Nephron progenitor cell (in vitro differentiated cells): ENCODE measurements around the gene ZBTB46.
"Not testable (repeated sequence)": the region's sequence is repeated elsewhere in the genome, so short reads cannot be mapped to it uniquely, and the experiment has no call there.

ENCODE experiments used
- DNase-seq: peaks from one replicate; pipeline ENCODE4 v3.0.0; 2021
- H3K27ac Mint-ChIP-seq: 2 replicates; pipeline ENCODE4 v1.8.0; 2021; ENCODE audit warnings: mild to moderate bottlenecking, moderate library complexity, mixed read lengths
- H3K27me3 Mint-ChIP-seq: 2 replicates; pipeline ENCODE4 v1.8.0; 2021; ENCODE audit warnings: mild to moderate bottlenecking, low read depth, mixed read lengths; ENCODE audit not compliant: poor library complexity
- H3K36me3 Mint-ChIP-seq: 2 replicates; pipeline ENCODE4 v1.8.0; 2021; ENCODE audit warnings: low read depth, mixed read lengths
- H3K4me1 Mint-ChIP-seq: 2 replicates; pipeline ENCODE4 v1.8.0; 2021; ENCODE audit warnings: mixed read lengths
- H3K4me3 Mint-ChIP-seq: 2 replicates; pipeline ENCODE4 v1.8.0; 2021; ENCODE audit warnings: mild to moderate bottlenecking, moderate library complexity, mixed read lengths
- H3K9me3 Mint-ChIP-seq: 2 replicates; pipeline ENCODE4 v1.8.0; 2021; ENCODE audit warnings: mild to moderate bottlenecking, moderate library complexity, mixed read lengths
- TF ChIP-seq, protein P1 (sequence below): fragments of 200-600 bp; sonication (generic); IDR thresholded peaks from 2 replicates; pipeline ENCODE4 v1.5.0; 2021; ENCODE audit warnings: antibody characterized with exemption

ZBTB46 gene

DNA sequence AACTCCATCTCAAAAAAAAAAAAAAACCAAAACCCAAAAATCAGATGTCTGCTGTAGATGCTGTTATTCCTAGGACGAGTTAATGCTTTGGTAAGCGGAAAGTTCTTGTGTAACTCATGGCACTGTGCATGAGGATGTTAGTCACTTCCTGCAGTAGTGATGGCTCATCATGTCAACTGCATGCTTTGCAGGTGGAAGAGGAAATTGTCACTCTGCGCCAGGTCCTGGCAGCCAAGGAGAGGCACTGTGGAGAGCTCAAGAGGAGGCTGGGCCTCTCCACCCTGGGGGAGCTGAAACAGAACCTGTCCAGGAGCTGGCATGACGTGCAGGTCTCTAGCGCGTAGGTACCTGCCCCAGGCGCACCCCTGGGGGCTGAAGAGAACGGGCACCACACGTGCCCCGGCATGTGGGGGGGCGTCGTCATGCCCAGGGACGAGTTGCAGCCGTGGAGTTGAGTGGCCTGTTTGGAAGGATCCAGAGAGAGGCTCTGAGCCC lies 42.5 kb upstream of the ZBTB46 start:
- H3K27me3 Mint-ChIP-seq, result no peaks in the 10 kb centered on the region
- no peak overlapping the region for H3K4me3 Mint-ChIP-seq
- peaks cover 56% of the 10 kb centered on the region for H3K36me3 Mint-ChIP-seq
- DNase-seq, result no peak
- H3K9me3 Mint-ChIP-seq, result no peaks in the 10 kb centered on the region
- H3K4me1 Mint-ChIP-seq, result no peaks in the 10 kb centered on the region
- peak overlapping the region; percentile 66 for H3K27ac Mint-ChIP-seq
- TF ChIP-seq, protein P1, sequence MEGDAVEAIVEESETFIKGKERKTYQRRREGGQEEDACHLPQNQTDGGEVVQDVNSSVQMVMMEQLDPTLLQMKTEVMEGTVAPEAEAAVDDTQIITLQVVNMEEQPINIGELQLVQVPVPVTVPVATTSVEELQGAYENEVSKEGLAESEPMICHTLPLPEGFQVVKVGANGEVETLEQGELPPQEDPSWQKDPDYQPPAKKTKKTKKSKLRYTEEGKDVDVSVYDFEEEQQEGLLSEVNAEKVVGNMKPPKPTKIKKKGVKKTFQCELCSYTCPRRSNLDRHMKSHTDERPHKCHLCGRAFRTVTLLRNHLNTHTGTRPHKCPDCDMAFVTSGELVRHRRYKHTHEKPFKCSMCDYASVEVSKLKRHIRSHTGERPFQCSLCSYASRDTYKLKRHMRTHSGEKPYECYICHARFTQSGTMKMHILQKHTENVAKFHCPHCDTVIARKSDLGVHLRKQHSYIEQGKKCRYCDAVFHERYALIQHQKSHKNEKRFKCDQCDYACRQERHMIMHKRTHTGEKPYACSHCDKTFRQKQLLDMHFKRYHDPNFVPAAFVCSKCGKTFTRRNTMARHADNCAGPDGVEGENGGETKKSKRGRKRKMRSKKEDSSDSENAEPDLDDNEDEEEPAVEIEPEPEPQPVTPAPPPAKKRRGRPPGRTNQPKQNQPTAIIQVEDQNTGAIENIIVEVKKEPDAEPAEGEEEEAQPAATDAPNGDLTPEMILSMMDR, result no peak

DNA sequence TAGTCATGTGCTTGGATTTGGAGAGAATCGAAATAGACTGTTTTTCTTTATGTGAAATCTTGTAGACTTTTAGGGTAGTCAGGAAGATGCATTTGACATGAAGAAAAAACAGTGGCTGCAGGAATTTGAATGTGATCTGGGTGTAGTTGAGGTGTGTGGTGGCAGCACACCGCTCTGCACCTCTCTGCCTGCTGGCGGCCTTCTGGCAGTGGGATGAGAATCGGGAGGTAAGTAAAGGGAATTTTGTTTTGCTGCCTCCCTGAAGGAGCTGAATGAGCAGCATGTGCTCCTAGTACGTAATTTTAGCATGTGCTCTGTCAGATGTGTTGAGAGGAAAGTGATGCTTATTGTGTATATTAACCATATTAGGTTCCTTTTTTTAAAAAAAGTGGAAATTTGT lies 37.2 kb upstream of the ZBTB46 start:
- Mint-ChIP-seq H3K4me1 (peaks cover 21% of the 10 kb centered on the region), H3K27me3 (no peaks in the 10 kb centered on the region), H3K9me3 (no peaks in the 10 kb centered on the region), H3K27ac (peak overlapping the region; percentile 46), H3K4me3 (no peak overlapping the region), H3K36me3 (peaks cover 32% of the 10 kb centered on the region)
- TF ChIP-seq, protein P1, result no peak
- no peak for DNase-seq

DNA sequence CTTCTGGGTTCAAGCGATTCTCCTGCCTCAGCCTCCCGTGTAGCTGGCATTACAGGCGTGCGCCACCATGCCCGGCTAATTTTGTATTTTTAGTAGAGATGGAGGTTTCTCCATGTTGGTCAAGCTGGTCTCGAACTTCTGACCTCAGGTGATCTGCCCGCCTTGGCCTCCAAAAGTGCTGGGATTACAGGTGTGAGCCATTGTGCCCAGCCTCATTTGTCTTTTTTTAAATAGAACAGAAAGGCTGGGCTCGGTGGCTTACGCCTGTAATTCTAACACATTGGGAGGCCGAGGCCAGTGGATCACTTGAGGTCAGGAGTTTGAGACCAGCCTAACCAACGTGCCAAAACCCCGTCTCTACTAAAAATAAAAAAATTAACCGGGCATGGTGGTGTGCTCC lies 36.0 kb upstream of the ZBTB46 start:
- Mint-ChIP-seq H3K4me3 (peak overlapping the region; percentile 95), H3K4me1 (peaks cover 24% of the 10 kb centered on the region), H3K36me3 (peaks cover 28% of the 10 kb centered on the region)
- H3K9me3 Mint-ChIP-seq, H3K27me3 Mint-ChIP-seq, DNase-seq, H3K27ac Mint-ChIP-seq: not testable (repeated sequence)

DNA sequence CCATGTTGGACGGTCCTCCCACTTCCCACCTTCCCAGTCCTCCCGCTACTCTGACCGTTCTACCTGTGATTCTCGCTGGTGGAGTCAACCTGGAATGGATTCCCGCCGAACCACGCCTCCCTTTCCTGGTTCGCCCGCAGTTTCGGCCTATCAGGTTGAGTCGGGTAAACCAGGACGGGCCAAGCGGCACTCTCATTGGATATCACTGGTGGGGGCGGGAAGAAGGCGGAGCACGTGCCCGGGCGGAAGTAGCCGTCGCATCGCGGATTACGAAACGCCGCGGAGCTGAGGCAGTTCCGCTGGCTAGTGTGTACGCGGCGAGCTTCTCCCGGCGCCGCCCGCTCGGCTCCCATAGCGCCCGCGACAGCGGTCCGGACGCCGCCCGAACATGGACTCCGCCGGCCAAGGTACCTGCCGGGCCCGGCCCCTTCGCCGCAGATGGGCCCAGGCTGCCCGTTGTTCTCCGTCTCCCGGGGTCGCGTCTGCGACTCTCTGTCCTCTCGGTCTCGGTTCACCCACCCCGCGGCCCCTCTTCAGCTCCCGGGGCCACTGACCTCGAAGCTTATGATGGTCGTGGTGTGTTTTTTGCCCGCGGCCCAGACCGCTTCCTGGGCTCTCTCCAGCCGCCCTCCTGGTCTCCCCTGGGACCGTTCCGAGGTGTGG lies 34.0 kb upstream of the ZBTB46 start, which contains the start of gene TPD52L2:
TPD52L2 (plus strand) TSS at position 293 of the 663 bp plus-strand sequence; CDS start at position 389, 96 bp downstream.
- Mint-ChIP-seq H3K27ac (peak within 1 kb of the TSS; percentile 95), H3K4me1 (peaks cover 35% of the 10 kb centered on the region), H3K36me3 (peaks cover 24% of the 10 kb centered on the region), H3K27me3 (peaks cover 5% of the 10 kb centered on the region), H3K9me3 (no peaks in the 10 kb centered on the region), H3K4me3 (peak within 1 kb of the TSS; percentile 95)
- DNase-seq, result peak; percentile 96
- TF ChIP-seq, protein P1, result no peak

DNA sequence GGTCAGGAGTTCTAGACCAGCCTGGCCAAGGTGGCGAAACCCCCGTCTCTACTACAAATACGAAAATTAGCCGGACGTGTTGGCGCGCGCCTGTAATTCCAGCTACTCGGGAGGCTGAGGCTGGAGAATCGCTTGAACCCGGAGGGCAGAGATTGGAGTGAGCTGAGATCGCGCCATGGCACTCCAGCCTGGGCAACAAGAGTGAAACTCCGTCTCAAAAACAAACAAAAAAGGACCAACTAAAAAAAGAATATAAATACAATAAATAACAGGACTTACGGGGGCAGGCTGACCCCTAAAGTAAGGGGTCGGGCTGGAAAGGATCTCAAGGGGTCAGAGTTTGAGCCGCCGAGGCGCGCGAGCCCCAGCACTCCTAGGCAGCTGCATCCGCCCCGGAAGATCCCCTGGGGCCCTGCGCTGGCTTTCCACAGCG lies 33.5 kb upstream of the ZBTB46 start:
- DNase-seq, result no peak
- Mint-ChIP-seq H3K36me3 (peaks cover 19% of the 10 kb centered on the region), H3K27ac (peak overlapping the region; percentile 95), H3K4me3 (peak overlapping the region; percentile 95), H3K4me1 (peaks cover 41% of the 10 kb centered on the region), H3K27me3 (peaks cover 5% of the 10 kb centered on the region), H3K9me3 (no peaks in the 10 kb centered on the region)
- TF ChIP-seq, protein P1, result no peak

DNA sequence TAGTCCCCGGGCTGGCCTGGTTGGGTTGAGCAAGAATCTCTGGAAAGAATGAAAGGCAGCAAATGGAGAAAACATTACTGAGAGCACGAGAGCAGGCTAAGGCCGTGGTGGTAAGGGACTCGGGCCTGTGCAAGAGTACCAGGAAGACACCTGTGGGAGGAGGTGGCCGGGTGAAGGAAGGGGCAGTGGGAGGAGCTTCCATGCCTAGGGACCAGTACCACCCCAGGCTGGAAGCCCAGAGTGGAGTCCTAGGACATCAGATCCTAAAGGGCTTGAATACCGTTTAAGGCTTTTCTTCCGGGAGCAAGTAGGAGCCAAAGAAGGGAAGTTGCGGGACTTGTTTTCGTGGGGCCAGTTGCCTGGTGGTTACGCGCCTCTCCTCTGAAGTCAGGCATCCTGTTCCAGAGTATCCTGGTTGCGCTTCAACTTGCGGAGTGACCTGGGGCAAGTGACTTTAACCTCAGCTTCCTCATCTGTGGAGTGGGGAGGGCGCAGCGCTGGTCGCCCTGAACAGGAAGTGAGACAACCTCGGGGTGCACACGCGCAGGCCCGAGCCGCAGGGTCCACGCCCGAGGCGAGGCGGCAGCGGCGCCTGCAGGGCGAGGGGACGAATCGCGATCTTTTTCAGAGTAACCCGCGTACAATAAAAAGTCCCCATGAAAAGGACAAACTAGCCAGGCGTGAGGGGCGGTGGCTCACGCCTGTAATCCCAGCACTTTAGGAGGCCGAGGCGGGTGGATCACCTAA lies 32.9 kb upstream of the ZBTB46 start:
- no peaks in the 10 kb centered on the region for H3K9me3 Mint-ChIP-seq
- peak; percentile 69 for DNase-seq

More for the DNA sequence above, 32.9 kb upstream of the ZBTB46 start:
- Mint-ChIP-seq H3K27ac (peak overlapping the region; percentile 95), H3K4me1 (peaks cover 47% of the 10 kb centered on the region), H3K36me3 (peaks cover 13% of the 10 kb centered on the region), H3K27me3 (peaks cover 5% of the 10 kb centered on the region), H3K4me3 (peak overlapping the region; percentile 95)
- TF ChIP-seq, protein P1, result peak; percentile 45
